ENCODE measurements around the gene VPS50. TPM values are rescaled to one million over a fixed set of nuclear protein-coding genes. Genes with fewer than 3 reads are reported as not detected.

VPS50 gene
- total and polyA plus RNA-seq, 8 donors: 2.3 to 48.5 (median 6.3) TPM

- intact Hi-C loops (cut with DNase I; ENCODE audit: low total_unique reads): no loop called here
- WGBS, 5 donors: 23 to 60% (median 38%) methylated on average over 1 of the region's 1 CpG
- TF ChIP-seq POLR2A (IDR thresholded peaks at IDR 0.05) (no peak), POLR2AphosphoS5 (IDR thresholded peaks at IDR 0.05) (no peak), EP300 (IDR thresholded peaks at IDR 0.05) (no peak), CTCF (IDR thresholded peaks at IDR 0.05) (no peak)
- no peak for DNase-seq
- Histone ChIP-seq H3K4me3 (no peak overlapping the region), H3K27me3 (no peaks in the 10 kb centered on the region), H3K36me3 (no peaks in the 10 kb centered on the region), H3K4me1 (no peaks in the 10 kb centered on the region), H3K9me3 (no peaks in the 10 kb centered on the region), H3K27ac (no peak overlapping the region)
Measured at GRCh38 chr7:93219868-93220267, 12.3 kb upstream of the VPS50 start.

GRCh38 chr7:93226310-93226709, 5.9 kb upstream of the VPS50 start, which contains the start of gene HEPACAM2:
Gene HEPACAM2 (minus strand): TSS chr7:93226469.
- TF ChIP-seq POLR2AphosphoS5 (IDR thresholded peaks at IDR 0.05) (no peak), CTCF (IDR thresholded peaks at IDR 0.05) (no peak), POLR2A (IDR thresholded peaks at IDR 0.05) (no peak), EP300 (IDR thresholded peaks at IDR 0.05) (no peak)
- H3K27me3 ChIP-seq: no peaks in the 10 kb centered on the region
- H3K36me3 ChIP-seq: no peaks in the 10 kb centered on the region
- H3K4me3 ChIP-seq: no peak within 1 kb of the TSS
- no peak within 1 kb of the TSS for H3K27ac ChIP-seq
- H3K4me1 ChIP-seq: peaks cover 2 to 19% (median 9%) of the 10 kb centered on the region in 4 donors
- intact Hi-C loops (cut with DNase I; ENCODE audit: low total_unique reads): no loop called here
- DNase-seq: peak in 1 of 2 donors; percentile 24
- no peaks in the 10 kb centered on the region for H3K9me3 ChIP-seq
- 32 to 50% (median 38%) methylated on average over 2 of the region's 2 CpGs for WGBS, 5 donors

- H3K36me3 ChIP-seq: no peaks in the 10 kb centered on the region
- H3K27ac ChIP-seq: peak overlapping the region in 2 of 5 donors; percentile 27 to 48
- 0 to 1% (median 0%) methylated on average over 2 of the region's 2 CpGs for WGBS, 5 donors
- TF ChIP-seq POLR2A (IDR thresholded peaks at IDR 0.05): no peak
- TF ChIP-seq CTCF (IDR thresholded peaks at IDR 0.05): peak in 5 of 7 experiments; percentile 55 to 82 (median 70)
- no peak overlapping the region for H3K4me3 ChIP-seq
- intact Hi-C loops (cut with DNase I; ENCODE audit: low total_unique reads): no loop called here
- no peaks in the 10 kb centered on the region for H3K27me3 ChIP-seq
- no peaks in the 10 kb centered on the region for H3K9me3 ChIP-seq
- peaks cover 11 to 31% (median 19%) of the 10 kb centered on the region in 4 donors for H3K4me1 ChIP-seq
- peak in 1 of 2 donors; percentile 82 for DNase-seq
Measured at GRCh38 chr7:93228302-93228701, 3.9 kb upstream of the VPS50 start.

GRCh38 chr7:93231259-93231658, 907 bp upstream of the VPS50 start:
- H3K27me3 ChIP-seq: no peaks in the 10 kb centered on the region
- DNase-seq: no peak
- H3K27ac ChIP-seq: peak overlapping the region in 4 of 5 donors; percentile 83 to 89 (median 86)
- WGBS, 5 donors: 13 to 44% (median 27%) methylated on average over 5 of the region's 5 CpGs
- intact Hi-C loops (cut with DNase I; ENCODE audit: low total_unique reads): no loop called here
- H3K36me3 ChIP-seq: no peaks in the 10 kb centered on the region
- TF ChIP-seq EP300 (IDR thresholded peaks at IDR 0.05) (no peak), POLR2AphosphoS5 (IDR thresholded peaks at IDR 0.05) (no peak)
- peaks cover 11 to 42% (median 29%) of the 10 kb centered on the region in 4 donors for H3K4me1 ChIP-seq
- H3K9me3 ChIP-seq: no peaks in the 10 kb centered on the region
- peak overlapping the region; percentile 68 to 93 (median 81) for H3K4me3 ChIP-seq

- WGBS, 5 donors: 0 to 2% (median 0%) methylated on average over 8 of the region's 8 CpGs
- H3K36me3 ChIP-seq: no peaks in the 10 kb centered on the region
- peaks cover 11 to 42% (median 29%) of the 10 kb centered on the region in 4 donors for H3K4me1 ChIP-seq
- no peaks in the 10 kb centered on the region for H3K27me3 ChIP-seq
- peak in 1 of 2 donors; percentile 20 for DNase-seq
- peak overlapping the region in 3 of 5 donors; percentile 83 to 87 (median 86) for H3K27ac ChIP-seq
- TF ChIP-seq EP300 (IDR thresholded peaks at IDR 0.05) (no peak), POLR2A (IDR thresholded peaks at IDR 0.05) (no peak), CTCF (IDR thresholded peaks at IDR 0.05) (no peak), POLR2AphosphoS5 (IDR thresholded peaks at IDR 0.05) (no peak)
- intact Hi-C loops (cut with DNase I; ENCODE audit: low total_unique reads): no loop called here
- peak overlapping the region; percentile 68 to 93 (median 81) for H3K4me3 ChIP-seq
- no peaks in the 10 kb centered on the region for H3K9me3 ChIP-seq
Measured at GRCh38 chr7:93232673-93233018, 480 bp downstream of the VPS50 start.

All from stomach (tissue), 9 donors.